ENCODE data around the gene ABCC4. TPM values are rescaled to one million over a fixed set of nuclear protein-coding genes. Genes with fewer than 3 reads are reported as not detected.

Gene ABCC4
- total RNA-seq, 1 experiment from 2014 or later: 17.7 TPM

- intact Hi-C loops (cut with micrococcal nuclease): no loop called here
- ChIA-PET POLR2A (ENCODE audit: unreplicated experiment) (no interaction called here), CTCF (no interaction called here)
- peaks cover 9% of the 10 kb centered on the region; the same call in 1 of the 2 replicates for H3K36me3 ChIP-seq (ENCODE audit: low read depth, low read length)
- H3K27me3 ChIP-seq (ENCODE audit: low read length): no peaks in the 10 kb centered on the region
- H3K9me3 ChIP-seq (ENCODE audit: low read length): no peaks in the 10 kb centered on the region
- BruUV-seq (replicated peaks): no TSS peak
- H3K9ac ChIP-seq (ENCODE audit: low read length): peak overlapping the region; percentile 94
- DNase-seq (no peak), ATAC-seq (no peak)
- H3K79me2 ChIP-seq (ENCODE audit: low read length): peaks cover 10% of the 10 kb centered on the region; the same call in 1 of the 2 replicates
- no peak overlapping the region for H3K4me2 ChIP-seq (ENCODE audit: low read length)
- H2AFZ ChIP-seq (ENCODE audit: low read length): no peak overlapping the region
- peaks cover 6% of the 10 kb centered on the region for H3F3A ChIP-seq (ENCODE audit: low read length, unreplicated experiment)
- no peaks in the 10 kb centered on the region for H4K20me1 ChIP-seq (ENCODE audit: low read length)
- H3K4me1 ChIP-seq (ENCODE audit: insufficient read depth, low read length): peaks cover 56% of the 10 kb centered on the region
- TF ChIP-seq CTCF (conservative IDR thresholded peaks at IDR 0.05; ENCODE audit: low read depth, low read length) (no peak), EZH2 (IDR thresholded peaks at IDR 0.05; ENCODE audit: low read length, unreplicated experiment) (no peak), EZH2phosphoT487 (IDR thresholded peaks at IDR 0.05; ENCODE audit: borderline replicate concordance, low read length) (no peak)
- H3K4me3 ChIP-seq (ENCODE audit: low read length): no peak overlapping the region
- peak overlapping the region; percentile 100 for H3K27ac ChIP-seq (ENCODE audit: low read length)
- no peaks in the 10 kb centered on the region for H3K9me2 ChIP-seq (replicated peaks; ENCODE audit: low read length)
Measured at GRCh38 chr13:95113601-95114000, 187.7 kb downstream of the ABCC4 start.

DNA sequence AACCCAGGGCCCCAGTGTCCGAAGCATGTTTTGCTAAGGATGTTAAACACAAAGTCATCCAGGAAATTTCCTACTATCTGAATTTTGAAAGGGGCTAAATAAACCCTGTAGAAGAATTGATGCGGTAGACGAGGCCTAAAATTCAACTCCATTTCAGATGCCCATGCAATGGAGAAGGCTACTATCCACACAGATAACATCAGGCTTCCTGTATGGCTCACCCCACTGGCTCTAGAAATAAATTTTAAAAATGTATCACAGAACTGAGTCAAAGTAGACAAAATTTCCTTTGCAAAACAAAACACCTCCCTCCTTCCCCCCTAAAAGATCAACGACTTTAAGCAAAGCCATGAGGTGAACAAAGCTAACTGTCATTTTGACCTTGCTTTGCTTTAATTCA, 188.4 kb downstream of the ABCC4 start:
- no peak overlapping the region for H3K4me2 ChIP-seq (ENCODE audit: low read length)
- peaks cover 49% of the 10 kb centered on the region for H3K4me1 ChIP-seq (ENCODE audit: insufficient read depth, low read length)
- no peaks in the 10 kb centered on the region for H3K27me3 ChIP-seq (ENCODE audit: low read length)
- no peak overlapping the region for H2AFZ ChIP-seq (ENCODE audit: low read length)
- no TSS peak for BruUV-seq (replicated peaks)
- no peaks in the 10 kb centered on the region for H4K20me1 ChIP-seq (ENCODE audit: low read length)
- H3K9me2 ChIP-seq (replicated peaks; ENCODE audit: low read length): no peaks in the 10 kb centered on the region
- peak overlapping the region; percentile 100 for H3K27ac ChIP-seq (ENCODE audit: low read length)
- intact Hi-C loops (cut with micrococcal nuclease): no loop called here
- ATAC-seq (no peak), DNase-seq (no peak)
- POLR2A ChIA-PET (ENCODE audit: unreplicated experiment): no interaction called here
- H3K9me3 ChIP-seq (ENCODE audit: low read length): no peaks in the 10 kb centered on the region
- peaks cover 3% of the 10 kb centered on the region; the same call in 1 of the 2 replicates for H3K79me2 ChIP-seq (ENCODE audit: low read length)
- H3F3A ChIP-seq (ENCODE audit: low read length, unreplicated experiment): peaks cover 6% of the 10 kb centered on the region
- H3K4me3 ChIP-seq (ENCODE audit: low read length): no peak overlapping the region
- TF ChIP-seq EZH2 (IDR thresholded peaks at IDR 0.05; ENCODE audit: low read length, unreplicated experiment) (no peak), CTCF (conservative IDR thresholded peaks at IDR 0.05; ENCODE audit: low read depth, low read length) (no peak), EZH2phosphoT487 (IDR thresholded peaks at IDR 0.05; ENCODE audit: borderline replicate concordance, low read length) (no peak)
- peak overlapping the region; percentile 5; the same call in 1 of the 2 replicates for H3K9ac ChIP-seq (ENCODE audit: low read length)
- CTCF ChIA-PET: no interaction called here
- H3K36me3 ChIP-seq (ENCODE audit: low read depth, low read length): peaks cover 14% of the 10 kb centered on the region; the same call in 1 of the 2 replicates

DNA sequence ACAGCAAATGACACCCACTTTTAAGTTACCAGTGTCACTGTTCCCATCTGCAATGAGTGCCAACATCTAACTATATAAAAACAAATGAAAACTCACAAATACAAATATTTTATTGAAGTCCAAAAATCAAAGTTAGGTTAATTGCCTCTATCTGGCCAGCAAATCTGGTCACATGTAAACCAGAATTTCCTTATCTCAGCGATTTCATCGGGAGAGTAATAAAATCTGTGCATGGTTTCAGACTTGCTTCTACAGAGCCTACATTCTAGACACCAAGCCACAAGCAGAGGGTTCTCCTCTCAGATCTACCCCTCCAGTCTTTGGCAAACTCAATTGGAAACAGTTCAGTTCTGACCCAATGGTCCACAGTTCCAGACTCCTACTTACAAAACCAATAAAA, 189.6 kb downstream of the ABCC4 start:
- TF ChIP-seq EZH2phosphoT487 (IDR thresholded peaks at IDR 0.05; ENCODE audit: borderline replicate concordance, low read length): no peak
- no peak for TF ChIP-seq CTCF (conservative IDR thresholded peaks at IDR 0.05; ENCODE audit: low read depth, low read length)
- TF ChIP-seq EZH2 (IDR thresholded peaks at IDR 0.05; ENCODE audit: low read length, unreplicated experiment): no peak
- POLR2A ChIA-PET (ENCODE audit: unreplicated experiment): no interaction called here
- Histone ChIP-seq H3K27me3 (ENCODE audit: low read length) (no peaks in the 10 kb centered on the region), H3K27ac (ENCODE audit: low read length) (no peak overlapping the region), H3K9me3 (ENCODE audit: low read length) (no peaks in the 10 kb centered on the region), H3K4me2 (ENCODE audit: low read length) (no peak overlapping the region), H3K4me1 (ENCODE audit: insufficient read depth, low read length) (peaks cover 37% of the 10 kb centered on the region), H3K36me3 (ENCODE audit: low read depth, low read length) (peaks cover 15% of the 10 kb centered on the region), H3K9me2 (replicated peaks; ENCODE audit: low read length) (no peaks in the 10 kb centered on the region), H3K79me2 (ENCODE audit: low read length) (no peaks in the 10 kb centered on the region), H4K20me1 (ENCODE audit: low read length) (no peaks in the 10 kb centered on the region), H3K4me3 (ENCODE audit: low read length) (no peak overlapping the region), H2AFZ (ENCODE audit: low read length) (no peak overlapping the region), H3K9ac (ENCODE audit: low read length) (no peak overlapping the region), H3F3A (ENCODE audit: low read length, unreplicated experiment) (peaks cover 6% of the 10 kb centered on the region)
- intact Hi-C loops (cut with micrococcal nuclease): no loop called here
- BruUV-seq (replicated peaks): no TSS peak
- ATAC-seq (no peak), DNase-seq (no peak)
- CTCF ChIA-PET: no interaction called here

Measured in PC-3 (cell line).